Osteocyte (in vitro differentiated cells): ENCODE measurements around the gene ISL1. TPM values are rescaled to one million over a fixed set of nuclear protein-coding genes. Genes with fewer than 3 reads are reported as not detected.
A peak's percentile ranks its signal among the peaks of the same experiment; 100 is the strongest.

Experiments used
- DNase-seq: peaks from one replicate; pipeline ENCODE4 v3.0.0; 2021; ENCODE audit warnings: mixed read lengths; ENCODE audit not compliant: unreplicated experiment; ENCODE audit errors: extremely low spot score
- H3K27ac Mint-ChIP-seq: one replicate; pipeline ENCODE4 v1.8.0; 2021; ENCODE audit warnings: mild to moderate bottlenecking, mixed read lengths; ENCODE audit not compliant: unreplicated experiment
- H3K27me3 Mint-ChIP-seq: one replicate; pipeline ENCODE4 v1.8.0; 2021; ENCODE audit warnings: mixed read lengths; ENCODE audit not compliant: unreplicated experiment
- H3K36me3 Mint-ChIP-seq: one replicate; pipeline ENCODE4 v1.8.0; 2021; ENCODE audit warnings: mixed read lengths; ENCODE audit not compliant: unreplicated experiment
- H3K4me1 Mint-ChIP-seq: one replicate; pipeline ENCODE4 v1.8.0; 2021; ENCODE audit warnings: mixed read lengths; ENCODE audit not compliant: unreplicated experiment
- H3K4me3 Mint-ChIP-seq: one replicate; pipeline ENCODE4 v1.8.0; 2021; ENCODE audit warnings: mild to moderate bottlenecking, moderate library complexity, mixed read lengths; ENCODE audit not compliant: unreplicated experiment
- H3K9me3 Mint-ChIP-seq: one replicate; pipeline ENCODE4 v1.8.0; 2021; ENCODE audit warnings: mixed read lengths; ENCODE audit not compliant: unreplicated experiment
- CTCF ChIP-seq: fragments of 200-600 bp; sonication (generic); IDR thresholded peaks from 2 replicates; pipeline ENCODE4 v1.5.0; 2021; ENCODE audit warnings: antibody characterized with exemption, mild to moderate bottlenecking, moderate library complexity
- total RNA-seq: library from RNA; stranded (reverse); gene quantifications from 2 replicates; pipeline ENCODE4 v1.2.1, GENCODE V29; 2021

ISL1 gene
- total RNA-seq, 1 donor from 2014 or later = not detected

GRCh38 chr5:51378061-51378409 is 5.2 kb upstream of the ISL1 start:
- Mint-ChIP-seq H3K4me3 (no peak overlapping the region), H3K27me3 (peaks cover 78% of the 10 kb centered on the region), H3K9me3 (no peaks in the 10 kb centered on the region), H3K27ac (no peak overlapping the region), H3K4me1 (peaks cover 23% of the 10 kb centered on the region), H3K36me3 (peaks cover 2% of the 10 kb centered on the region)
- DNase-seq = no peak
- TF ChIP-seq CTCF = no peak

DNA sequence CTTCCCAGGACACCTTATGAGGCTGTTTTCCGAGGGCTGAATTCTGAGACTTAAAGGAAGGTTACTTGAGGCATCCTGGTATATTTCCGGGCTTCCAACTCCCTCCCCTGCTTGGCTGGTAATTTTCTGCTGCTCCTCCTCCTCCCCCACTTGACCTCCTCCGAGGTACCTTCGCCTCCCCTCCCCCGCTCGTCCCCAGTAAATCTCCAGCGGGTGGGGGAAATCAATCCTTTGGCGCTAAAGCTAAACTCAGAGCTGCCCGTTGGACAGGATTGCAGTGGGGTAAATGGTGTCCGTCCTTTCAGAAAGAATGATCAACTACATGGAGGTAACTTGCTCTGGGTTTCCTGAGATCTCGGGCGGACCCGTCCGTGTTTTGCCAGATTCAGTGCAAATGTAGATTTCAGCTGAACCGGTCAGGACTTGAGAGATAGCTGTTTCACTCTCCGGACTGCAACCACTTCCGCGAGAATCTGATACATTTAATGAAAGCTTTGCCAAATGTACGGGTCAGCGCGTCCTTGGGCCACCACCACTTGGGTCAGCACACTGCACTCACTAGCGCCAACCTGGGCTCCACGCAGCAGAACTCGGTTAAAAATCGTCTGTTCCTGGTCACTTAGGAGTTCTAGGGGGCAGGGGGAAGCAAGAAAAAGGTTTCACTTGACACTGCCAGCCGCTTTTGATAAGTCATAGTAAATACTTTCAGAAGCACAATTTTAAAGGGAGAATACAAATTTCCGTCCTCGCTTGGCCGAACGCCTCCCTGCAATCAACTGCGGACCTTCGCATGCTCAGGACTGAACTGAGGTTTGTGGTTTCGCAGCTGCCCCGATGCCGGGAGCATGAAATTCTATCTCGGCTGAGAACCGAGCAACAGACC is 4.6 kb upstream of the ISL1 start:
- TF ChIP-seq CTCF = no peak
- no peak overlapping the region for H3K27ac Mint-ChIP-seq
- DNase-seq = no peak
- H3K9me3 Mint-ChIP-seq = no peaks in the 10 kb centered on the region
- H3K27me3 Mint-ChIP-seq = peaks cover 83% of the 10 kb centered on the region
- H3K4me3 Mint-ChIP-seq = peak overlapping the region; percentile 49
- peaks cover 2% of the 10 kb centered on the region for H3K36me3 Mint-ChIP-seq
- peaks cover 28% of the 10 kb centered on the region for H3K4me1 Mint-ChIP-seq

DNA sequence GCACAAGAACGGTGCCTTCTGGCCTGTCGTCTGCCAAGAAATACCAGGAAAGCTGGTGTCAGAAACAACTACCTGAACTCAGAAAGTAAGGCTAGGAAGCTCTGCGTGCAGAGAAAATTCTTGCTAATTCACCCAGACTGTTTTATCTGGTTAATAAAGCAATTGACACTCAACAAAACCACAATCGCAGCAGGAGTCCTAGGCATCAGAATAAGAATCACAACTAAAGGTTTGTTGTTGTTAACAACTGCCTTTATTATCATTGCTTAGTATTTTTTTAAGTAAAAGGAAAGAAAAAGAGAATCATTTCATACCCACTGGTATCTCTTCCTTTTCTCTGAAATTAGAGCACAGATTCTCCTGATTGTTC is 3.9 kb upstream of the ISL1 start:
- DNase-seq = no peak
- peaks cover 2% of the 10 kb centered on the region for H3K36me3 Mint-ChIP-seq
- H3K27ac Mint-ChIP-seq = no peak overlapping the region
- peaks cover 87% of the 10 kb centered on the region for H3K27me3 Mint-ChIP-seq
- TF ChIP-seq CTCF = no peak
- peak overlapping the region; percentile 49 for H3K4me3 Mint-ChIP-seq
- H3K4me1 Mint-ChIP-seq = peaks cover 30% of the 10 kb centered on the region
- H3K9me3 Mint-ChIP-seq = no peaks in the 10 kb centered on the region

DNA sequence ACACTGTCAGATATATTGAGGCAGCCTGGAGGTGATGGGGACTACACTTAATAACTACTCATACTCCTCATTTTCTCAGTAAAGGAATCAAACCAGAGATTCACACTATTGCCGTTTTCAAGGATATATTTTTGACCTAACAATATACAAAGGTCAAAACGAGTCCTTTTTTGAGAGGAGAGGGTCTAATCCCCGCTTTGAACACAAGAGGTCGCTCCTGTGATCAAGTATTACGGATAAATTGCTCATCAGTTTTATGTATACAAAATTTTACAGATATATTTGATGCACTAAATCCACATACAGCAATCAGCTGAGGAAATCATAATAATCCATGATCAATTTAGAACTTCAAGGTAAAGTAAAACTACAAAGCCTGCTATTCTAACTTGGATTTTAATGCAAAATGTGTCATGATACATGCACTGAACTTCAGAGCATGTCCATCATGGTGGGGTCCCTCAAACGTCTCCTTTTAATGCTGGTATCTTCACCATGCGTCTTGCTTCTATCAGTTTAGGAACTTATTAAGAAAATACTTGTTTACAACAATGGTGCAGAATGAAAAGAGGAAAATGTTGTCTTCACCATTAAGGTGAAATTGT is 2.5 kb upstream of the ISL1 start:
- Mint-ChIP-seq H3K36me3 (peaks cover 2% of the 10 kb centered on the region), H3K27me3 (peaks cover 93% of the 10 kb centered on the region), H3K4me1 (peaks cover 30% of the 10 kb centered on the region), H3K9me3 (no peaks in the 10 kb centered on the region), H3K27ac (no peak overlapping the region), H3K4me3 (no peak overlapping the region)
- TF ChIP-seq CTCF = peak; percentile 52
- DNase-seq = no peak

- Mint-ChIP-seq H3K36me3 (peaks cover 2% of the 10 kb centered on the region), H3K4me1 (peaks cover 32% of the 10 kb centered on the region), H3K4me3 (peak overlapping the region; percentile 79), H3K27ac (no peak overlapping the region), H3K27me3 (peaks cover 98% of the 10 kb centered on the region), H3K9me3 (no peaks in the 10 kb centered on the region)
- TF ChIP-seq CTCF = no peak
- no peak for DNase-seq
These were observed 1.3 kb upstream of the ISL1 start for GRCh38 chr5:51381761-51382474.
